Measurements from ENCODE around the gene TP53AIP1. TPM values are rescaled to one million over a fixed set of nuclear protein-coding genes. Genes with fewer than 3 reads are reported as not detected.

TP53AIP1 gene
- total RNA-seq, 1 donor from 2014 or later, result not detected

GRCh38 chr11:128925250-128925600 lies 17.4 kb downstream of the TP53AIP1 start:
- no peak overlapping the region for H3K4me2 ChIP-seq
- no peak overlapping the region for H3K9ac ChIP-seq
- peaks cover 24% of the 10 kb centered on the region for H3K4me1 ChIP-seq
- H3K27me3 Mint-ChIP-seq (ENCODE audit: insufficient read depth, low read depth), result peaks cover 47% of the 10 kb centered on the region
- no peaks in the 10 kb centered on the region for H3K36me3 ChIP-seq
- H3K9me3 ChIP-seq (ENCODE audit: low read depth), result no peaks in the 10 kb centered on the region
- no peak for DNase-seq (ENCODE audit: low spot score)
- peaks cover 2% of the 10 kb centered on the region for H3K9me3 Mint-ChIP-seq
- no peaks in the 10 kb centered on the region for H3K36me3 Mint-ChIP-seq
- H3K4me1 Mint-ChIP-seq, result peaks cover 63% of the 10 kb centered on the region
- no peak overlapping the region for H3K27ac Mint-ChIP-seq
- H2AFZ ChIP-seq (replicated peaks), result no peak overlapping the region
- H3K4me3 Mint-ChIP-seq, result peak overlapping the region; percentile 24
- no peaks in the 10 kb centered on the region for H3K79me2 ChIP-seq (ENCODE audit: low read depth)
- peaks cover 33% of the 10 kb centered on the region for H3K27me3 ChIP-seq
- no peak overlapping the region for H3K27ac ChIP-seq
- H3K4me3 ChIP-seq, result no peak overlapping the region
- TF ChIP-seq EZH2phosphoT487 (IDR thresholded peaks at IDR 0.05) (no peak), CTCF (IDR thresholded peaks at IDR 0.05) (no peak), EZH2 (IDR thresholded peaks at IDR 0.05) (no peak)
- H3F3A ChIP-seq (ENCODE audit: low read depth), result no peaks in the 10 kb centered on the region
- H4K20me1 ChIP-seq (ENCODE audit: low read depth), result no peaks in the 10 kb centered on the region

- H3K4me1 Mint-ChIP-seq, result peaks cover 58% of the 10 kb centered on the region
These were observed 18.0 kb downstream of the TP53AIP1 start for GRCh38 chr11:128924510-128925249.

GRCh38 chr11:128924104-128924503 lies 18.6 kb downstream of the TP53AIP1 start:
- Mint-ChIP-seq H3K4me3 (no peak overlapping the region), H3K9me3 (peaks cover 2% of the 10 kb centered on the region), H3K27ac (no peak overlapping the region), H3K4me1 (peaks cover 53% of the 10 kb centered on the region), H3K27me3 (ENCODE audit: insufficient read depth, low read depth) (peaks cover 37% of the 10 kb centered on the region), H3K36me3 (no peaks in the 10 kb centered on the region)
- no peak for DNase-seq (ENCODE audit: low spot score)
- Histone ChIP-seq H3K9me3 (ENCODE audit: low read depth) (no peaks in the 10 kb centered on the region), H3K4me3 (no peak overlapping the region), H3K9ac (no peak overlapping the region), H3K27me3 (peaks cover 33% of the 10 kb centered on the region), H4K20me1 (ENCODE audit: low read depth) (no peaks in the 10 kb centered on the region), H3K79me2 (ENCODE audit: low read depth) (no peaks in the 10 kb centered on the region), H2AFZ (replicated peaks) (no peak overlapping the region), H3F3A (ENCODE audit: low read depth) (no peaks in the 10 kb centered on the region), H3K27ac (no peak overlapping the region), H3K4me2 (no peak overlapping the region), H3K4me1 (peaks cover 24% of the 10 kb centered on the region), H3K36me3 (no peaks in the 10 kb centered on the region)
- no peak for TF ChIP-seq EZH2phosphoT487 (IDR thresholded peaks at IDR 0.05)

More at GRCh38 chr11:128924510-128925249, 18.0 kb downstream of the TP53AIP1 start:
- Mint-ChIP-seq H3K4me3 (peak overlapping the region; percentile 24), H3K9me3 (peaks cover 2% of the 10 kb centered on the region), H3K27me3 (ENCODE audit: insufficient read depth, low read depth) (peaks cover 42% of the 10 kb centered on the region), H3K27ac (no peak overlapping the region), H3K36me3 (no peaks in the 10 kb centered on the region)
- TF ChIP-seq EZH2phosphoT487 (IDR thresholded peaks at IDR 0.05), result no peak
- no peak for TF ChIP-seq EZH2 (IDR thresholded peaks at IDR 0.05)
- TF ChIP-seq CTCF (IDR thresholded peaks at IDR 0.05), result no peak
- Histone ChIP-seq H3K9ac (no peak overlapping the region), H3K79me2 (ENCODE audit: low read depth) (no peaks in the 10 kb centered on the region), H3K9me3 (ENCODE audit: low read depth) (no peaks in the 10 kb centered on the region), H3K4me3 (no peak overlapping the region), H3K27me3 (peaks cover 33% of the 10 kb centered on the region), H2AFZ (replicated peaks) (no peak overlapping the region), H3K36me3 (no peaks in the 10 kb centered on the region), H3K27ac (no peak overlapping the region), H3F3A (ENCODE audit: low read depth) (no peaks in the 10 kb centered on the region), H3K4me1 (peaks cover 24% of the 10 kb centered on the region), H4K20me1 (ENCODE audit: low read depth) (no peaks in the 10 kb centered on the region), H3K4me2 (no peak overlapping the region)
- DNase-seq (ENCODE audit: low spot score), result no peak

GRCh38 chr11:128921793-128922192 lies 20.9 kb downstream of the TP53AIP1 start:
- Mint-ChIP-seq H3K27ac (no peak overlapping the region), H3K36me3 (no peaks in the 10 kb centered on the region), H3K9me3 (peaks cover 2% of the 10 kb centered on the region), H3K4me3 (no peak overlapping the region), H3K4me1 (peaks cover 45% of the 10 kb centered on the region), H3K27me3 (ENCODE audit: insufficient read depth, low read depth) (peaks cover 37% of the 10 kb centered on the region)
- H3F3A ChIP-seq (ENCODE audit: low read depth), result no peaks in the 10 kb centered on the region
- no peak for DNase-seq (ENCODE audit: low spot score)
- H3K27ac ChIP-seq, result no peak overlapping the region
- TF ChIP-seq EZH2phosphoT487 (IDR thresholded peaks at IDR 0.05) (no peak), CTCF (IDR thresholded peaks at IDR 0.05) (no peak), EZH2 (IDR thresholded peaks at IDR 0.05) (no peak)
- peaks cover 15% of the 10 kb centered on the region for H3K4me1 ChIP-seq
- no peaks in the 10 kb centered on the region for H3K36me3 ChIP-seq
- no peaks in the 10 kb centered on the region for H3K79me2 ChIP-seq (ENCODE audit: low read depth)
- H3K4me3 ChIP-seq, result no peak overlapping the region
- H4K20me1 ChIP-seq (ENCODE audit: low read depth), result no peaks in the 10 kb centered on the region
- peaks cover 21% of the 10 kb centered on the region for H3K27me3 ChIP-seq
- no peak overlapping the region for H3K4me2 ChIP-seq
- H2AFZ ChIP-seq (replicated peaks), result no peak overlapping the region
- no peaks in the 10 kb centered on the region for H3K9me3 ChIP-seq (ENCODE audit: low read depth)
- H3K9ac ChIP-seq, result no peak overlapping the region
